AG04449 (cell line): Measurements from ENCODE around the gene SRGAP2B.
"Not testable (repeated sequence)": the region's sequence is repeated elsewhere in the genome, so short reads cannot be mapped to it uniquely, and the experiment has no call there.

ENCODE experiments used
- CTCF ChIA-PET: fragments of 350-600 bp; formaldehyde crosslinking; extraction: SDS; loops from one replicate; lab custom pipeline; 2021; ENCODE audit warnings: antibody characterized with exemption; lab: Yijun Ruan, JAX
- POLR2A ChIA-PET: fragments of 400-600, 350-600 bp; formaldehyde crosslinking; extraction: SDS; loops from one replicate; lab custom pipeline; 2020; ENCODE audit warnings: antibody characterized with exemption, inconsistent platforms; lab: Yijun Ruan, JAX
- DNase-seq: peaks from one replicate; pipeline ENCODE4 v3.0.0-alpha.2; 2010; ENCODE audit warnings: low read depth, low spot score
- H3K4me3 ChIP-seq: 2 replicates; pipeline ENCODE4 v1.5.1; 2011; ENCODE audit warnings: low read depth, mild to moderate bottlenecking, control low read depth, low read length

Gene SRGAP2B

DNA sequence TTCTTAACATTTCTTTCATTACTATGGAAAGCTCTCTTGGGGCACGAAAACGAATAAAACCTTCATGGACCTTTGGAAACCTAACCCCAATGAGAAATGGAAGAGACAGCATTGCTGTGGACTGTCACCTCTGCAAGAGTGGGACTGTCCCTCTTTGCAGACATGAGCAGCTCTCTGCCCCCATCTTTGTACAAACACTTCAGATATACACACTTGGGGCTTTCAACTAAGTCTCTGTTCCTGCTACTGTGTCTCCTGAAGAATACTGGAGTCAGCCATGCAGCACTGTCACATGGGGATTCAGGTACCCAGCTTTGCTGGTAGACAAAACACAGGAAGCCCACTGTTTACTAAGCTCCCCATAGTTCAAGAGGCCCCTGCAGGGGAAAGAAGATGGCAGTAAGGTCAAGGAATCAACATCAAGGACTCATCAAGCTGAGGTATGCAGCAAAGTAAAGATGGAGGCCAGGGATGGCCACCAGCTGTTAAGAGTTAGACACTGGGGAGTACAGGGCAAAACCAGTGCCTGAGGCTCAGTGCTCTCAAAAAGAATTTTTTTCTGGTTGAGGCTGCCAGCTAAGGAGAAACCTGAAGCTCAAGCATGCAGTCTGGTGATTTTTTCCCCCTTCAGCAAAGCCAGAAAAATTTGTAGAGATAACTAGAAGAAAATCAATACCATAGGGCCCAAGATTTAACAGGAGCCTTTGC is 31.0 kb downstream of the SRGAP2B start:
- H3K4me3 ChIP-seq, CTCF ChIA-PET, DNase-seq, POLR2A ChIA-PET: not testable (repeated sequence)

DNA sequence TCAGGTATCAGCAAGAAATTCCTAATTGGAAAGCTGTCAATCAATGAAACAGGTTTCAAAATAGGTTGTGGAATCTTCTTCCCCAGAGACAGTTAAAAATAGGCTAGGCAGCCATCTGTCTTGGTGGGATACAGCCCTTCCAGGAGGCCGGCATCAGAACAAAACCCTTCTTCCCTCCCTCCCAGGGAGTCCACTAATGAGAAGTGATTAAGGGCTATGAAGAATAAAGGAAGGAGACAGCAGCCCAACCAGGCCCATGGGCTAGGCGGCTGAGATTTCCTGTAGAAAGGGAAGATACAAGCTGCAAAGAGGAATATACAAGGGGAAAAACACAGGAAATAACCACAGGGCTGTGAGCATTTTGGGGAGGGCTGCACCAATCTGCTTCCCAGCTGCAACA is 31.8 kb downstream of the SRGAP2B start:
- CTCF ChIA-PET, H3K4me3 ChIP-seq, DNase-seq, POLR2A ChIA-PET: not testable (repeated sequence)

GRCh38 chr1:145058184-145058583 is 36.9 kb downstream of the SRGAP2B start:
- POLR2A ChIA-PET, DNase-seq, H3K4me3 ChIP-seq, CTCF ChIA-PET: not testable (repeated sequence)

- DNase-seq, CTCF ChIA-PET, POLR2A ChIA-PET, H3K4me3 ChIP-seq: not testable (repeated sequence)
Measured at GRCh38 chr1:145055217-145055760, 39.8 kb downstream of the SRGAP2B start.

DNA sequence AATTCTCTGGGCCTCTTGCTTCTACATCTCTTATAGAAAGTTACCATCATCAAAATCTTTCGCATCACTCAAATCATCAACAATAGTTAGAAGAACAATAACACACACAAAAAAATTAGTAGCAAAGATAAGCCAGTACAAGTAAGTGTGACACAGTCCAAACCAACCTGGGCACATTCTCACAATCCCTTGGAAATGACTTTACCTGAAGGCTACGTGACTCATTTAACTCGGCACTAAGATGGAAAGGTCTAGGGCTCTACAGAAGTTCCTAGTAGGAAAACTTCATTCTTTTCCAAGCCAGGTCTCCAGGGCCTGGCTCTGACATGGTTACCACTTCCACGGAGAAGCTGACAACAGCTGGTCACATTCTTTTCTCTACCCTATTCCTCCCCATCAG is 41.7 kb downstream of the SRGAP2B start:
- POLR2A ChIA-PET, DNase-seq, CTCF ChIA-PET, H3K4me3 ChIP-seq: not testable (repeated sequence)

GRCh38 chr1:145052019-145052776 is 42.9 kb downstream of the SRGAP2B start:
- CTCF ChIA-PET, H3K4me3 ChIP-seq, POLR2A ChIA-PET: not testable (repeated sequence)

GRCh38 chr1:145048181-145048856 is 46.8 kb downstream of the SRGAP2B start:
- H3K4me3 ChIP-seq, CTCF ChIA-PET, POLR2A ChIA-PET, DNase-seq: not testable (repeated sequence)

More at GRCh38 chr1:145052019-145052776, 42.9 kb downstream of the SRGAP2B start:
- DNase-seq, result not testable (repeated sequence)

GRCh38 chr1:145047553-145047952 is 47.6 kb downstream of the SRGAP2B start:
- H3K4me3 ChIP-seq, DNase-seq, CTCF ChIA-PET, POLR2A ChIA-PET: not testable (repeated sequence)

DNA sequence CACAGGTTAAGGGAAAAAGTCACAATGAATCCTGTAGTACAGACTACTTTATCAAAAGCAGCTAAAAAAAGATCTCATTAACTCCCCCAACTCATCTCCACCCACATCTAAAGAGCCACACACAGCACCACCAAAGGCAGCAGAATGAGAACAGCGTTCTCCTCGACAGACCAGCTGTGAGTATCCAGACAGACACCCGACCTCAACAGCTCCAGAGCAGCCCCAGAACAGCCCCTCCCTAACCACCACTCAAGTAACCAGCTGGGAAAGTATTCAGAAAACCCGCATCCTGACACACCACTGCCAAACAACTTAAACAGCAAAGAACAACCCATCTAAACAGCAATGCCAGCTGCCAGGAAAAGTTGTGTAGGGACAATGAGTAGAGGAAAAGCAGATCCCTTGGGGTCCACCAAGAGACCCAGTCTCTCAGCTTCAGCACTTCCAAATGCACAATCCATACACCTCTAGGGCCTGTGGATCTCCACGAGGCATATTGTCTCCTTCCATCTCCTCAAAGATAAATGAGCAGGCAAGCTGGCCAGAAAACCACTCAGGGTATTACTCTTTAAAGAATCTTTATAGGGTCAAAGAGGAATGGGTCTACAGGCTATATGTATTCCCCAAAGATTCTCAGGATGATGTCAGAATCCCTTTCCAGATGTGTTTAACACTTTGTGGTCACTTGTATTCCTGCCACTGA is 49.4 kb downstream of the SRGAP2B start:
- CTCF ChIA-PET, POLR2A ChIA-PET, DNase-seq: not testable (repeated sequence)

DNA sequence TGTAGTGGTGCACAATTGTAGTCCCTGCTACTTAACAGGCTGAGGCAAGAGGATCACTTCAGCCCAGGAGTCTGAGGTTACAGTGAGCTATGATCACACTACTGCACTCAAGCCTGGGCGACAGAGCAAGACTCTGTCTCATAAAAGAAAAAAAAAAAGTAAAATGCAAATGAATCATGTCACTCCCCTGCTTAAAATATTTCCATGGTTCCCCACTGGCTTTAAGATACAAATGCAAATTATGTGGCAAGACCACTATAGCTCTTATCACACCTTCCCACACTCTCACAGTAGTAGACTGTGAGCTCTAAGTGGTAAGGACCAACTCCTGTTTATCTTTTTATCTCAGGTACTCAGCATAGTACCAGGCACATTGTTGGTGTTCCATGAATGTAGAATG is 53.6 kb downstream of the SRGAP2B start:
- DNase-seq, CTCF ChIA-PET, H3K4me3 ChIP-seq, POLR2A ChIA-PET: not testable (repeated sequence)

More for the DNA sequence above, 49.4 kb downstream of the SRGAP2B start:
- not testable (repeated sequence) for H3K4me3 ChIP-seq

DNA sequence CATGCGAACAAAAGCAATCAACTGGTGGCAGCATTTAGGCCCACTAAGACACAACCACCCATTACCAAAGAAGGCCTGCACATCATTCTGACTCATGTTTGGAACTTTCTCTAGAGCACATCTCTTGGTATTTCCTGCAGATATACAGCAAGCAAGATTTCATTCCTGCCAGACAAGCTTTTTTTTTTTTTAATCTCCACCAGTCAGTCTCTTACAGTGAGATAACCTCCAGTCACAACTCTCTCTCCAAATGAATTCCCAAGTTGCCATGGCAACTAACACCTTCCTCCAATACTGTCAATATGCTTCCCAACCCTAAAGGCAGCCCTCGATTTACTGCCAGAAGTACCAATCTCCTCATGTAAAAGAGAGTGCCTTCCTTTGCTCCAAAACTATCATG is 59.1 kb downstream of the SRGAP2B start:
- CTCF ChIA-PET, POLR2A ChIA-PET, DNase-seq, H3K4me3 ChIP-seq: not testable (repeated sequence)

- CTCF ChIA-PET, H3K4me3 ChIP-seq, POLR2A ChIA-PET, DNase-seq: not testable (repeated sequence)
Measured at GRCh38 chr1:145033523-145033922, 61.6 kb downstream of the SRGAP2B start.

- CTCF ChIA-PET, H3K4me3 ChIP-seq, POLR2A ChIA-PET, DNase-seq: not testable (repeated sequence)
Measured at GRCh38 chr1:145027251-145027650, 67.9 kb downstream of the SRGAP2B start.

DNA sequence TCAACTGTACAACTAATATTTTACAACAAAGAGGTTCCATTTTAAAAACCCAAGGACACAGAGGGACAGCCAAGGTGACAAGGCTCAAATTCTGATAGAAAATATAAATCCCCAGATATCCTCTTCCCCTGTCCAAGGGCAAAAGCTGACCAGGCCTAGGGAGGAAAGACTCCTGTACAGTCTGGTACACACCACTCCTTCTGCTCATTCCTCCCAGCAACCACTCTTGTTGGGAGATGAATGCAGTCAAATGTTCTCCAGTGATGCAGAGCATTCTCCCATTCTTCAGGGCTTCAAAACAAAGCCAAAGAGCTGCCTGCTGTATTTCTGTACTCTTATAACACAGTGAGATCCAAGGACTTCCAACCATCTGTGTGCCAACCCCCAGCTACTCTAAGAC is 69.8 kb downstream of the SRGAP2B start:
- POLR2A ChIA-PET, H3K4me3 ChIP-seq, DNase-seq, CTCF ChIA-PET: not testable (repeated sequence)

DNA sequence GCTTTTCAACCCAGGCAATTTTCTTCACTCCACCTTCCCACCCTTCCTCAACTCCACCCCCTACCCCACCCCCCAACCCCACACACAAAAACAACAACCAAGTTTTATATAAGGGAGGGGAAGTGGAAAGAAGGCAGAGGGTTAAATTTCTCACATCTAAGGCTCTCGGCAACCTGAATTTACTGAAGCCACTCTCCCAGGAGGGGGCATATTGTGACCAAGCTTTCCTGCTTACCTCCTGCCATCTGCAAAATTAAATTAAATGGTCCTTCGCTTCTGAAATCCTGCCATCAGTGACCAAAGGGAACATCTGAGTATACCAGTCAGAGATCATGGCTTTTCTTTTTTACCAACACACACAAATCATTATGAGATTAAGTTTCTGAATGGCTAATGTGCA is 72.9 kb downstream of the SRGAP2B start:
- H3K4me3 ChIP-seq, DNase-seq, POLR2A ChIA-PET, CTCF ChIA-PET: not testable (repeated sequence)

DNA sequence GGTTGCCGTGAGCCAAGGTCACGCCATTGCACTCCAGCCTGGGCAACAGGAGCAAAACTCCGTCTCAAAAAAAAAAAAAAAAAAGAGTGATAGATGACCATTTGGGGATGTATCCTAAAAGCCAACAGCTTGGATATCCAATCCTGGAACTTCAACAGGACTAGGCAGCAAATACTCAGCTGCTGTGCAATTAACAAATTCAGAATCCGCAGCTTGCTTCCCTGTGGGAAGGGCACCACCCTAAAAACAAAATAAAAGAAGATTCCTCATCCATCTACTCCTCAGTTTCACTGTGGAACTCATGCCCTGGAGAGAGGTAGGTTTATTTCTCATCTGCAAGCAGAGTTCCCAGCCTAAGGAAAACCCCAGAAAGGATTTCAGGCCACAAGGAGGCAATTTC is 73.4 kb downstream of the SRGAP2B start:
- H3K4me3 ChIP-seq, DNase-seq, CTCF ChIA-PET, POLR2A ChIA-PET: not testable (repeated sequence)
